H1 (cell line): ENCODE data around the gene TOM1L2. TPM values are rescaled to one million over a fixed set of nuclear protein-coding genes. Genes with fewer than 3 reads are reported as not detected.

Source experiments
- CTBP2 ChIP-seq: IDR thresholded peaks from 2 replicates; pipeline ENCODE4 v1.7.0; 2011; ENCODE audit warnings: borderline replicate concordance, mild to moderate bottlenecking, moderate library complexity, mixed read lengths, low read length; ENCODE audit not compliant: insufficient read depth, insufficient read length
- SUZ12 ChIP-seq: fragments of 200-600 bp; sonication (generic); IDR thresholded peaks from 2 replicates; pipeline ENCODE4 v1.6.1; 2012; ENCODE audit warnings: mild to moderate bottlenecking, inconsistent platforms, low read length, moderate library complexity, mixed read lengths
- polyA plus RNA-seq, 7 experiments: library from polyadenylated mRNA; depleted of rRNA in 3 of 7; stranded (reverse) in 5 of 7; unstranded in 2 of 7; fragments of >200 nt in 5 of 7; fragments of 200-250 nt in 2 of 7; gene quantifications; 1 replicate in 5 of 7; 2 replicates in 1 of 7; 4 replicates in 1 of 7; pipeline versions ENCODE4 v1.2.1 to v1.2.3, GENCODE V29; 2011 to 2013; ENCODE audit warnings: missing spikeins in 2 of 7, mixed read lengths in 2 of 7
- total RNA-seq: library from RNA; stranded (reverse); fragmentation: NEBNext Ultra II Directional; extraction: Animal tissue kit (Norgen Biotek cat#: 25700); gene quantifications from 2 replicates; pipeline ENCODE4 v1.2.1, GENCODE V29; 2021

Gene TOM1L2
- total and polyA plus RNA-seq, 2 of the 8 experiments (the other 6 are each of a cell fraction or from before 2014, with no cell fraction given) = 2.0 to 3.4 TPM

DNA sequence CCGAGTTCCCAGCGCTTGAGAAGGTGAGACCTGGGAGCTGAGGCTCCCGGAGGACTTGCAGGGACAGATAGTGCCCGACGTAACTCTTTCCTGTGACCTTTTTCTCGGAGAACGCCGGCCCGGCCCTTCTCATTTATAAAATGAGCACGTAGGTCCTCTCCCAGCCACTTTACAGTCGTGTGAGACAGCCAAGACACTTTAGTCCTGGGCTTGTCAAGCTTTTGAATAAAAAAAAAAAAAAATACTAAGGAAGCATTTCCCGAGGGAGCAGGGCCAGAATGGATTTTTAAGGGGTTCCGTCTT is 703 bp upstream of the TOM1L2 start (continued):
- TF ChIP-seq SUZ12 = no peak
- no peak for TF ChIP-seq CTBP2
- TF ChIP-seq, all 59 proteins: peak for 2
